Measurements from ENCODE around the gene KIRREL3. TPM values are rescaled to one million over a fixed set of nuclear protein-coding genes. Genes with fewer than 3 reads are reported as not detected.

KIRREL3 gene
- total RNA-seq, 2 donors from 2014 or later = 0.28 TPM; not detected in 1

DNA sequence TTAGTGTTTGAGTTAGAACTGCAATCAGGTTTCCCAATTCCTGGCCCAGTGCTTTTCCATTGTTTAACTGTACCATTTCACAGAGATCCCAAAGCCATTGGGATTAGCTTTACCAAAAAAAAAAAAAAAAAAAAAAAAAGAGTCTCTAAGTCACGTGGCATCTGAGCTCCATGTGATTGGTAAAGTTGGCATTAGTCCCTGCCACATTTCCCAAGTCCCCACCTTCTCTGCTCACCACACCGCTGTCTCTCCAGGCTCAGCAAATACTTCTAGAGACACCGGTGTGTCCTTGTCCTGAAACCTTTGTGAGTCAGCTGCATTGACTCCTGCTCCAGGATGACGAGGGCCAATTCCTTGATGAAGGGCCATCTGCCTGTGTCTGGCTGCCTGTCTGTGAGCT is 305.3 kb downstream of the KIRREL3 start:
- H3K36me3 ChIP-seq = no peaks in the 10 kb centered on the region
- WGBS = 63% methylated on average over 4 of the region's 4 CpGs
- H3K27me3 ChIP-seq (replicated peaks; ENCODE audit: insufficient read depth) = no peaks in the 10 kb centered on the region
- H3K4me3 ChIP-seq = no peak overlapping the region
- no peaks in the 10 kb centered on the region for H3K9me3 ChIP-seq
- TF ChIP-seq POLR2AphosphoS5 (IDR thresholded peaks at IDR 0.05) = no peak
- no peak for DNase-seq (ENCODE audit: low spot score)
- H3K4me1 ChIP-seq (replicated peaks) = no peaks in the 10 kb centered on the region
- H3K27ac ChIP-seq = no peak overlapping the region
- intact Hi-C loops (cut with DNase I) = no loop called here

DNA sequence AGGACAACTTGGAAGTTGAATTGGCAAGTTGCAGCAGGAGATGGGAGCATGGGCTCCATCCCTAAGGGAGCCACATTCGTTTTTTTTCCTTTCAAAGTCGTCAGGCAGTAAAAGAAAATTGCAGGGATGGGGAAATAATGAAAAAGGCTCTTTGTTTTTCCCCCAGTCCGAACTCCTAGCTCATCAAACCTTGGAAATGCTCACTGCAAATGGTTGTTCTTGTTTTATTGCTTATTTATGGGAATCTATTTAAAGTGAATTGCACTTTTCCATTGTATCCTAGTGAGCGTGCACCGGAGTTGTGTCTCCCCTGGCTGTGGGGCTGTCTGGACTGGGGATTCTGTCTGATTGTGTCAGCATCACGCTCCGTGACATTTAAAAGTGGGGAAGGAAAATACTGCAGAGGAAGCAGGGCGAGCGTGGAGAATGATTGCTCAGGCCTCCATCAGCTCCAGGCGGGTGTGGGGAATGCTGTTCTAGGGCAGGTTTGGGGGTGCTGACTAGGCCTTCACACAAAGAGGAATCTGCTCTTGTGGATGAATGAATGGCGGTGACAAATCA is 306.4 kb downstream of the KIRREL3 start:
- TF ChIP-seq POLR2AphosphoS5 (IDR thresholded peaks at IDR 0.05) (no peak), POLR2A (IDR thresholded peaks at IDR 0.05) (no peak)
- TF ChIP-seq, protein P1, sequence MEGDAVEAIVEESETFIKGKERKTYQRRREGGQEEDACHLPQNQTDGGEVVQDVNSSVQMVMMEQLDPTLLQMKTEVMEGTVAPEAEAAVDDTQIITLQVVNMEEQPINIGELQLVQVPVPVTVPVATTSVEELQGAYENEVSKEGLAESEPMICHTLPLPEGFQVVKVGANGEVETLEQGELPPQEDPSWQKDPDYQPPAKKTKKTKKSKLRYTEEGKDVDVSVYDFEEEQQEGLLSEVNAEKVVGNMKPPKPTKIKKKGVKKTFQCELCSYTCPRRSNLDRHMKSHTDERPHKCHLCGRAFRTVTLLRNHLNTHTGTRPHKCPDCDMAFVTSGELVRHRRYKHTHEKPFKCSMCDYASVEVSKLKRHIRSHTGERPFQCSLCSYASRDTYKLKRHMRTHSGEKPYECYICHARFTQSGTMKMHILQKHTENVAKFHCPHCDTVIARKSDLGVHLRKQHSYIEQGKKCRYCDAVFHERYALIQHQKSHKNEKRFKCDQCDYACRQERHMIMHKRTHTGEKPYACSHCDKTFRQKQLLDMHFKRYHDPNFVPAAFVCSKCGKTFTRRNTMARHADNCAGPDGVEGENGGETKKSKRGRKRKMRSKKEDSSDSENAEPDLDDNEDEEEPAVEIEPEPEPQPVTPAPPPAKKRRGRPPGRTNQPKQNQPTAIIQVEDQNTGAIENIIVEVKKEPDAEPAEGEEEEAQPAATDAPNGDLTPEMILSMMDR (IDR thresholded peaks at IDR 0.05) = no peak
- no peak overlapping the region for H3K27ac ChIP-seq

DNA sequence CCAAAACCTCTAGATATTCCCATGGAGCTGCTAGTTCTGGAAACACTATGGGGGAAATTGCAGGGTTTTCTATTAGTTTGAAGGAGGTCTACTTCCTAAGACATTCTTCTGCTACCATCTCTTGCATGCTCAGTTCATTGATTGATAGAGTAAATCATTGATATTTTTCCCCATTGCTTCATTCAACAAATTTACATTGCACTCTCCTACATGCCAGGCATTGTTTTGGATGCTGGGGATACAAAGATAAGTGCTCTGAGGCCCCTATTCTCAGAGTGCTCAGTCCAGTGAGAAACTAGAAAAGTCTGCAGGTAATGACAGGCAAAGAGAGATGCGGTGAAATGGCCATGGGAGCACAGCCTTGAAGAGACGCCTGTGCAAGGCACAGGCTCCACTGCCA is 313.1 kb downstream of the KIRREL3 start:
- Histone ChIP-seq H3K27me3 (replicated peaks; ENCODE audit: insufficient read depth) (no peaks in the 10 kb centered on the region), H3K36me3 (no peaks in the 10 kb centered on the region), H3K4me3 (no peak overlapping the region), H3K27ac (no peak overlapping the region), H3K4me1 (replicated peaks) (no peaks in the 10 kb centered on the region), H3K9me3 (no peaks in the 10 kb centered on the region)
- intact Hi-C loops (cut with DNase I) = no loop called here
- no peak for DNase-seq (ENCODE audit: low spot score)
- WGBS = 83% methylated on average over 2 of the region's 2 CpGs
- TF ChIP-seq, protein P1 (IDR thresholded peaks at IDR 0.05) = no peak
- no peak for TF ChIP-seq POLR2AphosphoS5 (IDR thresholded peaks at IDR 0.05)
- TF ChIP-seq POLR2A (IDR thresholded peaks at IDR 0.05) = no peak

More for the DNA sequence above, 306.4 kb downstream of the KIRREL3 start:
- no peak for DNase-seq (ENCODE audit: low spot score)
- Histone ChIP-seq H3K4me3 (no peak overlapping the region), H3K9me3 (no peaks in the 10 kb centered on the region), H3K4me1 (replicated peaks) (no peaks in the 10 kb centered on the region), H3K27me3 (replicated peaks; ENCODE audit: insufficient read depth) (no peaks in the 10 kb centered on the region), H3K36me3 (no peaks in the 10 kb centered on the region)
- intact Hi-C loops (cut with DNase I) = no loop called here
- 74% methylated on average over 11 of the region's 11 CpGs for WGBS

DNA sequence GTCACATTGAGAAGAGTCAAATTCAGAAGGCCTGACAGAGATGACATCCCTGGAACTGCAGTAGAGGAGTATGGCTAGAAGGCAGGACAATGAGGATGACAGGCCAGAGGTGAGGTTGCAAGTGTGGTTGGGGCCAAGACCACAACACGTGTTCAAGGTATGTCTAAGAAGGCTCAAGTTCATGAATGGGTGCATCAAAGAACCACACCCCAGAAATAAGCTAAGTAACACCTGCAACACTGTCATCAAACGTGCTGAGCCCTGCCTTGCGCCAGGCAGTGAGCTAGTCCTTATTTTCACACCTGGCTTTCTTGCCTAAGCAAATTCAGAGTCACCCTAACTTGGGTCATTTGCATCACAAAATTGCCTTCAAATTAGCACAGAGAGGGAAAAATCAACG is 313.6 kb downstream of the KIRREL3 start:
- Histone ChIP-seq H3K27me3 (replicated peaks; ENCODE audit: insufficient read depth) (no peaks in the 10 kb centered on the region), H3K27ac (no peak overlapping the region), H3K36me3 (no peaks in the 10 kb centered on the region), H3K4me3 (no peak overlapping the region), H3K9me3 (no peaks in the 10 kb centered on the region), H3K4me1 (replicated peaks) (no peaks in the 10 kb centered on the region)
- intact Hi-C loops (cut with DNase I) = no loop called here
- WGBS = 82% methylated on average over 4 of the region's 4 CpGs
- no peak for DNase-seq (ENCODE audit: low spot score)
- no peak for TF ChIP-seq POLR2AphosphoS5 (IDR thresholded peaks at IDR 0.05)
- TF ChIP-seq, protein P1 (IDR thresholded peaks at IDR 0.05) = no peak
- TF ChIP-seq POLR2A (IDR thresholded peaks at IDR 0.05) = no peak

DNA sequence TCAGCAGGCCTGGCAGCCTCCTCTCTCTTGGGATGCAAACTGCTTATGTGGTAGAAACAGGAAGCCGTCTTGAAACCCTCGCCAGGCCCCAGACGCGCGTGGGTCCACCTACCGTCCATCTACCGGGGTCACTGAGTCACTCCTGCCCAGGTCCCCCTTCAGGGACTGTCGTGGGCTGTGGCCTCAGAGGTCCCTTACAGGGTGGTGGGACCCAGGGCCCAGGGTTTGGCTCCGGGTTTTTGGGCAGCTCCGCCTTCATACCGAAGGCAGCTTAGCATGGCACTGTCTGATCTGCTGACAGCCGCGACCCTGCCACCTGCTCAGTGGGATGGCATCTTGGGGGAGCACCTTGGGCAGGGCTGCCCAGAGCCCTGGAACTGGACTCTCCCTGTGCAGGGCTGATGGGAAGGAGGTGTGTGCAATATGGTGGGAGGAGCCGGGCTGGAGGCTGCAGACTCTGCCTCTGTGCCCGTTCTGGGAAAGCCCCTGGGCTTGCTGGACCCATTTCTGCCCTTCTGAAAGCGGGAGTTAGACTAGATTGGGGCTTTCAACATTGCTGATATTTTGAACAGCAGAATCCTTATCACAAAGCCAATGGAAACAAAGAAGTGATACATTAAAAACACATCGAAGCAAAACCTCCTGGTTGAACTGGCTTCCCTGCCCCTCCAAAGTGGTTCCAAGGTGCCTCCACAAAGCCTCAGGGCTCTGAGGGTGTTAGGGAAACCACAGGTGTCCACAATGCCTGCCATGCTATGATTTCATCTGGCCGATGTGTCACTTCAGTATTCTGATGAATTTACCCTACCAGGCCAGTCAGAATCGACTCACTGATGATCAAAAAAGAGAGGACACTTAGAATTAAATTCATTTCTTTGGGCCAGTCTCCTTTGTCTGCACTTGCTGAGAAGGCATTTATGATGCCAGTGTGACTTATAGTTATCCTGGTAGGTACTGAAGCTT is 316.5 kb downstream of the KIRREL3 start:
- Histone ChIP-seq H3K27me3 (replicated peaks; ENCODE audit: insufficient read depth) (no peaks in the 10 kb centered on the region), H3K27ac (no peak overlapping the region), H3K9me3 (no peaks in the 10 kb centered on the region), H3K4me1 (replicated peaks) (no peaks in the 10 kb centered on the region), H3K36me3 (no peaks in the 10 kb centered on the region), H3K4me3 (no peak overlapping the region)
- TF ChIP-seq POLR2A (IDR thresholded peaks at IDR 0.05) = no peak
- TF ChIP-seq, protein P1 (IDR thresholded peaks at IDR 0.05) = no peak
- no peak for TF ChIP-seq POLR2AphosphoS5 (IDR thresholded peaks at IDR 0.05)
- DNase-seq (ENCODE audit: low spot score) = no peak
- WGBS = 87% methylated on average over 18 of the region's 19 CpGs
- intact Hi-C loops (cut with DNase I) = no loop called here

All from prostate gland (tissue), 2 donors.